ACHN (cell line): ENCODE data around the gene PRKCI.
"Not testable (repeated sequence)": the region's sequence is repeated elsewhere in the genome, so short reads cannot be mapped to it uniquely, and the experiment has no call there.

Experiments used
- DNase-seq: peaks from one replicate; pipeline ENCODE4 v3.0.0-alpha.2; 2015
- in situ Hi-C: cut with HindIII; loops from 2 replicates; pipeline ENCODE4 v1.10.0; 2017; ENCODE audit warnings: low sequenced_read_pairs, low pct_ligation_motif_present, low pct_unique_long_range_greater_than_20kb

The PRKCI gene

DNA sequence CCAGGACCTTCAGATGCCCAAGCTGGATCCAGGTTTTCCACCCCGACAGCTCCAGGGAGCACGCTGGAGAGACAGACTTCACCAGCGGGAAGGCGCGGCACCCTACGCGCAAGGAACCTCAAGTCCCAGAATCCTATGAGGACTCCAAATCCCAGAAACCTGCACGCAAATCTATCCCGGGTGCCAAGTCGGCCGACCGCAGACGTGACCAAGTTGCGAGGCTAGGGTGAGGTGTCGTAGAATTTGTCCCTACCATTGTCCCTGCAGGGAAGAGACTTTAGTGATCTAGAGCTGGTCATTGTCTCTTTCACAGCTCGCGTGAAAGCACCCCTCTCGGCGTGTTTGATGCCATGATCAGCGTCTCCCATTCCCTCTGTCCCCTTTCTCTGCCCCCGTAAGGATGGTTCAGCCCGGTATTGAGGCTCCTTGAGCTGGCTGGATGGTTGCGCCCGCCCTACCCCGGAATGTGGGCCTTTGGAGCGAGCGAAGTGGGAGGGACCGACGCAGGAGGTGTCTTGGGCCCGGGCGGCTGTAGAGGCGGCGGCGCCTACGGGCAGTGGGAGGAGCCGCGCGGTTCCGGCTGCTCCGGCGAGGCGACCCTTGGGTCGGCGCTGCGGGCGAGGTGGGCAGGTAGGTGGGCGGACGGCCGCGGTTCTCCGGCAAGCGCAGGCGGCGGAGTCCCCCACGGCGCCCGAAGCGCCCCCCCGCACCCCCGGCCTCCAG is at the start of gene PRKCI:
Gene PRKCI (plus strand): TSS at position 501 of the 723 bp plus-strand sequence. CDS start 246 bp downstream, outside the sequence.
- DNase-seq: peak; percentile 94
- in situ Hi-C loops: no loop called here

DNA sequence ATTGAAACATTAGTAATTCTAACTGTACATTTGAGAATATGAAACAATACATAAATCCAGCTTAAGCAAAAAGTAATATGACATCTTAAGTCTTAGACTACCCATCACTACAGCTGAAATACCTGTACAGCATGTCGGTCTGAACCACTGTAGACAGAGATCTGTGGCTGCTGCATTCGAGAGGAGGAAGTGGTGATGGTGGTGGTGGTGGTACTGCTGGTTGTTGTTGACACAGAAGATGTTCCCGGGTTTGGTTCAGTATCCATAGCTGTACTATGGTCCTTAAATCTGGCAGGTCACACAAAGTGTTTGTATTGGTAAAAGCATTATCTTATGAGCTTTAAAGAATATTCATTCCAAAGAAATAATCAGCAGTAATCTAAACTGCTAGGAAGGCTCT is 43.6 kb upstream of the PRKCI start:
- in situ Hi-C loops: no loop called here
- no peak for DNase-seq

DNA sequence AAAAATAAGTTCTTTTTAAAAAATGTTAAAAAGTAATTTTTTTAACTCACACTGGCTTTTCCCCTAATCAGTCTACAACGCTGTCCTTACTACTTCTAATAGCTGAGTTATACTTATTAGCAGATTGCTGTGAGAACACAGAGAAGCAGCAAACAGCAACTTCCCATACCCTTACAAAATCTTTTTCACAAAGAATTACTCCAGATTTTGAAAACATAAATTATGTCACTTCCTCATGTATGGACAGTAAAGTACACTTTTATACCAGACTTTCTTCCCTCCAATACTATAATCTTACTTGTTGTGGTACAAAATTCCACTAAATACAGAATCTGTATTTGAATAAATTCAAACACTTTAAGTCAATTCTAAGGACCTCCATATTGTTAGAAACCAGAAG is 42.8 kb upstream of the PRKCI start:
- no peak for DNase-seq
- in situ Hi-C loops: no loop called here

DNA sequence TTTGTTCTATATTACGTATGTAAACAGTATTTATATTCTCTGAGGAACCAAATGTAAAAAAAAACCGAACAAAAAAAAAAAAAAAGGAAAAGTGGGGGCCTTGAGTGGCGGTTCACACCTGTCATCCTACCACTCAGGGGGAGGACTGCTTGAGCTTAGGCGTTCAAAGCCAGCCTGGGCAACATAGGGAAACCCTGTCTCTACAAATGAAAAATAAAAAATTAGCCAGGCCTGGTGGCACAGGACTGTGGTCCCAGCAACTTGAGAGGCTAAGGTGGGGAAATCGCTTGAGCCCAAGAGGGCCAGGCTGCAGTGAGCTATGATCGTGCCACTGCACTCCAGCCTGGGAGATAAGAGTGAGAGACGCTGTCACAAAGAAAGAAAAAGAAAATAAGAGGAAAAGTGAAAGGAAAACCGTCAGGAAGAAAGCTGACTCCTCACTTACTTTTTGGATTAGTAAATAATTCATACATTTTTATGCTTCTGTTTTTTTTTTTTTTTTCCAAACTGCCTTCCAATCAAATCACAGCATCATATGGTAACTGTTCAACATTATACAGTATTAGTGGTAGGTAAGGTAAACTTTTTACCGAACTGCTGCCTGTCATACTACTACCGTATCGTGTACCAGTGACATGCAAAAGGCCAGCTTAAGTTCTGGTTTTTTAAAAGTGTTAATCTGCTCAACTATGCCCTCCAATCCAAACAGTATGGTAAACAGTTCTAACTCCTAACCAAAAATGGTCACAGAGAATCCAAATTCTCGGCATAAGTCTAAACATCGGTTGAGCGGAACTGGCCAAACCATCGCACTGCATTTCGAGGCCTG is 41.9 kb upstream of the PRKCI start:
- peak; percentile 25 for DNase-seq
- in situ Hi-C loops: no loop called here

DNA sequence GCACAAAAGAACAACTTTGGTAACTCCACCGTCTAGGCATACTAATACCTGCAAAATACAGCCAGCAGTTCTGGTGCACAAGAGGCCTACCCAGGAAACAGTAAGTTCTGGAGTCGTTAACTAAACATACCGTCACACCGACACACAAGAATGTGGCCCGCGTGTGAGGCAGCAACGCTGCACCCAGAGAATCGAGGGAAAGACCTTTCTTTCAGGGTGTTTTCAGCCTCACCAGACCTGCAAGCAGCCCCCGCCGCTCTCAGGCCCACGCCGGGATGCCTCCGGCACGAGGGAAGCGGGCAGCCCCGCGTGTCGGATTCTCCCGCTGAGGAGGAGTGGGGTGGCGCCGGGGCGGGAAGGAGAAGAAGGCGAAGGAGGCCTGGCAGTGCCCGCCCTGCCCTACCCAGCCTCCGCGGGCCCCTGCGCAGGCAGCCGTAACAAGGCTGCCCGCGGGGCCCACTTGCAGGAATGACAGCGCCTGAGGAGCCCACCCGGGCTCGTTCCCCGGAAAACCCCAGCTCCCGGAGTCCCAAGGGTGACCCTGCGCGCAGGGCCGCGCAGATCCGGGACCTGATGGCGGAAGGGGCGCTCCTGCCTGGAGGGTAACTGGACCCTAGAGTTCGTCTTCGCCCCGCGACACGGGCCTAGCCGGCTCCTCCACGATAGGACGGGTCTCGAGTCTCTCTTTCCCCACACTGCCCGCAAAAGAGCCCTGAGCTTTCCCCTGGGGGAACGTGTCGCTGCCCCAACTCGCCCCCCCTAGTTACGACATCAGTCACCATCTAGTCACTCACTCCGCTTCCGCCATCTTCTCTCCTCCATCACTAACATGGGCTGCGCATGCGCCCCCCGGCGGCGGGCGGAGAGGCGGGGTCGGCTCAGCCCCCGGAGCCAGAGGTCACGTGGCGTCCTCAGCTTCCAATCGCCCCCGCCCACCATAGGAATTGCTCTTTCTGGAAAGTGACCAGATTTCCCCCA is 41.0 kb upstream of the PRKCI start, which contains the start of gene PHC3:
Gene PHC3 (minus strand): TSS at position 826 of the 978 bp plus-strand sequence. CDS start 18 bp downstream, at position 808.
- peak; percentile 90 for DNase-seq
- in situ Hi-C loops: no loop called here

DNA sequence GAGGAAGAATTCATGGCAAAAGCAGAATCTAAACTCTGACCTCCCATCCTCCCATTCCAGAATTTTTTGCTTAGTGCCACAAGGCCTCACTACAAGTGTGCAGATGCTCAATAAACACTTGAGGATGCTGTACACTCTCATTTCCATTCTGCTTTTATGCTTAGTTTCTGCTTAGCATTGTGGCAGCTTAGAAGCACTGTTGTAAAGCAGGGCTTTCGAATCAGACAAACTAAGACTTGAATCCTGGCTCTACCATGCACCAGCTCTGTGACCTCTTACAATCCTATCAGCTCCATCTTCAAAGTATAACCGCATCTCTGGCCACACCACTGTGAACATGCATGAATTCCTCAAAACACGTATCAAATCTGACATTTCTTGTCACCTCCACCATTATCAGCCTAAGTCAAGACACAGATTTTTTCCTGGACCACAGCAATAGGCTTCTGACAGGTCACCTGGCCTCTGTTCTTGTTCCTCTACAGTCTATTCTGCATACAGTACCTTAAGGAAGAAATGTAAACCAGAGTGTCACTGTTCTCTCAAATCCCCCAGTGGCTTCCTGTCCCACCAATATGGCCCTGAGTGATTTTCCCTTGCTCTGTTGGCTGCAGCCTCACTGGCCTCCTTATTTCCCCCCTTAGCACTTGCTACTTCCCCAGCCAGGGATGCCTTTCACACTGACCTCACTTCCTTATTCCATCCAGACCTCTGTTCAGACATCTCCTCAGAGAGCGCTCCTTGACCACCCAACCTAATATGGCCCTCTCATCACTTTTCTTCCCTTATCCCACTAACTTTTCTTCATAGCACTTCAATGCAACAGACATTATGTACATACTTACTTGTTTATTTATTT is 32.6 kb upstream of the PRKCI start:
- in situ Hi-C loops: no loop called here
- no peak for DNase-seq

DNA sequence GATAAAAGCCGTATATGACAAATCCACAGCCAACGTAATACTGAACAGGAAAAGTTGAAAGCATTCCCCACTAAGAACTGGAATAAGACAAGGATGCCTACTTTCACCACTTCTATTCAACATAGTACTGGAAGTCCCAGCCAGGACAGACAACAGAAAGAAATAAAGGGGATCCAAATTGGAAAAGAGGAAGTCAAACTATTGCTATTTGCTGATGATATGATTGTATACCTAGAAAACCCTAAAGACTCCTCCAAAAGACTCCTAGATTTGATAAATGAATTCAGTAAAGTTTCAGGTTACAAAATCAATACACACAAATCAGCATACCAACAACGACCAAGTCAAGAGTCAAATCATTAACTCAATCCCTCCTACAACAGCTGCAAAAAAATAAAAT is 26.5 kb upstream of the PRKCI start:
- in situ Hi-C loops, DNase-seq: not testable (repeated sequence)

DNA sequence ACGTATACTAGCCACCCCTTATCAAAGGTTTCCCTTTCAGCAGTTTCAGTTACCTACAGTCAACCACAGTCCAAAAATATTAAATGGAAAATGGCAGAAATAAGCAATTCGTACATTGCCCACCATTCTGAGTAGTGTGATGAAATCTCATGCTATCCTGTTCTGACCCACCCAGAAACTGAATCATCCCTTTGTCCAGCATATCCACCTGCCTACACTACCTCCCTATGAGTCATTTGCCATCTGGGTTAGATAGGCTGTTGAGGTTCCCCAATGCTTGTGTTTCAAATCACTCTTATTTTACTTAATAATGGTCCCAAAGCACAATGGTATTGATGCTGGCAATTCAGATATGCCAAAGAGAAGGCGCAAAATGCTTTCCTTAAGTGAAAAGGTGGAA is 25.4 kb upstream of the PRKCI start:
- in situ Hi-C loops: no loop called here
- DNase-seq: no peak

DNA sequence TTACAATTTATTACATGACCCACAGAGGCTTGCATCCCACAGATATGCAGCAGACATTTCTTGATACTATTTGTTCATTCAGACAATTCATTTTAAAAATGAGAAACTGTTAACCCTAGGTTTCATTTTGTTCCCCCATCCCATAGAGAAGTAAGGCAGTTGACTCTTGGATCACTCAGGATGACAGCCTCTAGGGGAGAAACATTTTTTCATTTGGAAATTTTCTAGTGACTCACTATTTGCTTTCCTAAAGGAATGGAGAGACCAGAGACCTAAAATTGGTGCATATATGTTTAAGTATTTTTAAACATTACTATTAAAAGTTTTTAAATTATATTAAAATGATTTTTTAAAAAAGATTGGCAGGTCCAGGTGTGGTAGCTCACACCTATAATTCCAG is 21.2 kb upstream of the PRKCI start:
- DNase-seq: no peak
- in situ Hi-C loops: no loop called here

DNA sequence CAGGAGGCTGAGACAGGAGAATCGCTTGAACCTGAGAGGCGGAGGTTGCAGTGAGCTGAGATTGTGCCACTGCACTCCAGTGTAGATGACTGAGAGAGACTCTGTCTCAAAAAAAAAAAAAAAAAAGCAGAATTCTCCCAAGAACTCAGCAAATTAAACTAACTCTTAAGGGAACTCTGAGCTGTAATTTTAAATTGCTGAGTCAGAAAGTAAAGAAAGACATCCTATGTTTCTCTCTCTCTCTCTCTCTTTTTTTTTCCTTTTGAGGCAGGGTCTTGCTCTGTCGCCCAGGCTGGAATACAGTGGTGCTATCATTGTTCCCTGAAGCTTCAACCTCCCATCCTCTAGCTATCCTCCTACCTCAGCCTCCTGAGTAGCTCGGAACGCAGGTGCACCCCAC is 20.7 kb upstream of the PRKCI start:
- in situ Hi-C loops: no loop called here
- no peak for DNase-seq

DNA sequence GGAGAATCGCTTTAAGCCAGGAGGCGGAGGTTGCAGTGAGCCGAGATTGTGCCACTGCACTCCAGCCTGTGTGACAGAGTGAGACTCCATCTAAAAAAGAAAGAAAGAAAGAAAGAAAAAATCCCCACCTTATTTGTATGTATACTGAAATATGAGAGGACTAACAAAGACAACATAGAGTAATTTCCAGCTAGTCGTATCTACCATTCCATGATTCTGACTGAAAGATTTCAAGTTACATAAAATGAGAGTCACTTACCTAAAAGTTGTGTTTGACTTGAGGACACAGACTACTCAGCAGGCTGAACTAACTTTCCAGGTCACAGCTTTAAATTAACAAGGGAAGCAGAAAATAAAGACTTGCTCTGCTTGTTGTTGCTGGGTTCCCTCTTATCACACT is 18.8 kb upstream of the PRKCI start:
- in situ Hi-C loops: no loop called here
- no peak for DNase-seq

DNA sequence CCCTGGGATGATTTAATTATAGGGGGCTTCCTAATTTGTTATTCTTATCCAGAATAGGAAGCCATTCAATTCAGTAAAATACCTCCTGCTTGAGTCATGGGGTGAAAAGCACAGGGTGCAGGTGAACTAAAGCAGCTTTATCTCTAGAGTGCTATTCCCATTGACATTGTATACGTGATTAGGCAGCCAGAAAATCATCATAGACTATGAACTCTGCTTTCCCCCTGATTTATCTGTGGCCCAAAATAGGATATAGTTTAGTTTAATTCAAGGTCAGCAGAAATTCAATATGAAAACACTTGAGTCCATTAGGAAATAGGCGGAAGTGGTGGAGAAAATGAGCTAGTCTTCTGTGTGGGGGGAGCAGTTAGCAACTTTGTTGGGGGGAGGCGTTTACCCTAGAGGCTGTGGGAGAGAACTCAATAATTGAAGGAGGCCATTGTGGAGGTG is 18.2 kb upstream of the PRKCI start:
- in situ Hi-C loops: no loop called here
- DNase-seq: no peak

DNA sequence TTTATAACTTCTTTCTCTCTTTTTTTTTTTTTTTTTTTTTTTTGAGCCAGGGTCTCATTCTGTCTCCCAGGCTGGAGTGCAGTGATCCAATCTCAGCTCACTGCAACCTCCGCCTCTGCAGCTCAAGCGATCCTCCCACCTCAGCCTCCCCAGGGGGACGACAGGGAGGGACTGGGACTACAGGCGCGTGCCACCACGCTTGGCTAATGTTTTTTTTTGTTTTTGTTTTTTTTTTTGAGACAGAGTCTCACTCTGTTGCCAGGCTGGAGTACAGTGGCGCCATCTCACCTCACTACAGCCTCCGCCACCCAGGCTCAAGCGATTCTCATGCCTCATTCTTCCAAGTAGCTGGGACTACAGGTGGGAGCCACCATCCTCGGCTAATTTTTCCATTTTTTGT is 17.7 kb upstream of the PRKCI start:
- no peak for DNase-seq
- in situ Hi-C loops: no loop called here

DNA sequence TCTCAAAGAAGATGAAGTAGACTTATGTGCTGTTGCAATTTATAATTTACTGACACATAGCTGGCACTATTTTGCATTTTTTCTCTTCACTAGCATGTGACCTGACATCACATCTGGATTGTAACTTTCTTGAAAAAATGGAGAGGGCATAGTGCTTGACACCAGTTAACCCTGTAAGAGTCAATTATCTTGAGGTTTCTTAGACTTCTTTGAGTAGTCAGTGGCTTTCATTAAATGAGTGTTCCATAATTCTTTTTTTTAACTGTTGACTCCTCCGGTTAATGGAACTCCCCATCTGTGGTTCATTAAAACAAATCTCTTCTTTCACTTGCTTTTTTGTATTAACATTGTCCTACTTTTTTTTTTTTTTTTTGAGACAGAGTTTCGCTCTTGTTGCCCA is 16.9 kb upstream of the PRKCI start:
- no peak for DNase-seq
- in situ Hi-C loops: no loop called here

DNA sequence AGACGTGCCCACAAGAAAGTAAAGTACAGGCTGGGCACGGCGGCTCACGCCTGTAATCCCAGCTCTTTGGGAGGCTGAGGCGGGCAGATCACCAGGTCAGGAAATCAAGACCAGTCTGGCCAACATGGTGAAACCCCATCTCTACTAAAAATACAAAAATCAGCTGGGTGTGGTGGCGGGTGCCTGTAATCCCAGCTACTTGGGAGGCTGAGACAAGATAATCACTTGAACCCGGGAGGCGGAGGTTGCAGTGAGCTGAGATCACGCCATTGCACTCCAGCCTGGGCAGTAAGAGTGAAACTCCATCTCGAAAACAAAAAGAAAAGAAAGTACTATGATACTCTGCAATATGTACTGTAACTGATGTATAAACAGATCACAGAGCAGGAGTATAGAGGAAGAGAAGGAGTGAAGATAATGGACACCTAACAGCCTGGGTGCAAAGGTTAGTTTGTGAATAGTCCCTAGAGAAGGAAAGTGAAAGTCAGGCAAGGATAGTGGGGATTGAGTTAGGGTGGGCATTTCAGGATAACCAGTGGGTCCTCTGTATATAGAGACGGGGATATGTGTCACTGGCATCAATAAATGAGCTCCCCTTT is 16.0 kb upstream of the PRKCI start:
- in situ Hi-C loops, DNase-seq: not testable (repeated sequence)

DNA sequence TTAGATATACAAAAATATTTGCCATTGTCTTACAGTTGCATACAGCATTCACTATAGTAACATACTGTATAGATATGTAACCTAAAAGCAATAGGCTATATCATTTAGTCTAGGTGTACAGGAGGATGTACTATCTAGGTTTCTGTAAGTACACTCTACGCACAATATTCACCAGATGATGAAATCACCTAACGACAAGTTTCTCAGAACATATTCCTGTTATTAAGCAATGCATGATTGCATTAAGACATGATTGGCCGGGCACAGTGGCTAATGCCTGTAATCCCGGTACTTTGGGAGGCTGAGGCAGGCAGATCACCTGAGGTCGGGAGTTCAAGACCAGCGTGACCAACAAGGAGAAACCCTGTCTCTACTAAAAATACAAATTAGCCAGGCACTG is 14.5 kb upstream of the PRKCI start:
- DNase-seq: no peak
- in situ Hi-C loops: no loop called here

DNA sequence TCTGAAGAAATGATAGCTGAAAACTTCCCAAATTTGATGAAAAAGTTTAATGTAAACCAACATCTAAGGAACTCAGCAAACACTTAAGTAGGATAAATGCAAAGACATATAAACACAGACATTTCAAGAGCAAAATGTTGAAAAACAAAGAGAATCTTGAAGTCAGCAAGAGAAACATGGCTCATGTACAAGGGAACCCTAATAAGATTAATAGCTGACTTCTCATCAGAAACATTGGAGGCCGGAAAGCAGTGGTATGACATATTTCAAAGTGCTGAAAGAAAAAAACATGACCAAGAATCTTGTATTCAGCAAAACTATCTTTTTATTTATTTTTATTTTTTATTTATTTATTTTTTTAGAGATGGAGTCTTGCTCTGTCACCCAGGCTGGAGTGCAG is 10.6 kb upstream of the PRKCI start:
- in situ Hi-C loops: no loop called here
- DNase-seq: no peak
